Measurements from ENCODE around the gene GRIN1.

The GRIN1 gene

GRCh38 chr9:137216188-137216965, 77.4 kb downstream of the GRIN1 start:
- no peak for DNase-seq (ENCODE audit: low read depth)

- no peak for DNase-seq (ENCODE audit: low read depth)
Observed at GRCh38 chr9:137217276-137218211, 78.6 kb downstream of the GRIN1 start.

DNA sequence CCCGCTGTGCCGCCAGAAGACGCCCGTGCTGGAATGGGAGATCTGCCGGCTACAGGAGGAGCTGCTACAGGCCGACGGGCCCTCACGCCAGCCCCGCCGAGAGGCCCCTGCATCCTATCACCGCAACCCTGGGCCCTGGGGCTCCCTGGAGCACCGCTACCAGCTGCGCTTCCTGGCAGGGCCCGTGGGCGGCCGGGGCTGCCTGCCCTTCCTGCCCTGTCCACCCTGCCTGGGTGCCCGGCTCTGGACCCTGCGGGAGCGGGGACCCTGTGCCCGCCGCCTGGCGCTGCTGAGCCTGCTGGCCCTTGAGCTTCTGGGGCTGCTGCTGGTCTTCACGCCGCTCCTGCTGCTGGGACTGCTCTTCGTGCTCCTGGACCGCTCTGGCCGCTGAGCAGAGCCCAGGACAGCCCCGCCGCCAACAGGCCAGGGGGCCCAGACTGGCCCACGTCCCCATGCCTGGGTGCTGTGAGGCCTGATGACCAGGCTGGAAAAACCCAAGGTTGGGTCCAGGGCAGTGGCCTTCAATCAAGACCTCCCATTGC, 79.3 kb downstream of the GRIN1 start:
- DNase-seq (ENCODE audit: low read depth) = no peak

Measured in activated T-helper 9 cell treated with anti-CD3 and anti-CD28 coated beads, Interleukin-2, amount 50 U/mL, for 16 hours (primary cell).